ENCODE measurements around the gene MYO15B. TPM values are rescaled to one million over a fixed set of nuclear protein-coding genes. Genes with fewer than 3 reads are reported as not detected.

The MYO15B gene
- total RNA-seq, 2 experiments from 2014 or later = 11.3 to 13.7 TPM

DNA sequence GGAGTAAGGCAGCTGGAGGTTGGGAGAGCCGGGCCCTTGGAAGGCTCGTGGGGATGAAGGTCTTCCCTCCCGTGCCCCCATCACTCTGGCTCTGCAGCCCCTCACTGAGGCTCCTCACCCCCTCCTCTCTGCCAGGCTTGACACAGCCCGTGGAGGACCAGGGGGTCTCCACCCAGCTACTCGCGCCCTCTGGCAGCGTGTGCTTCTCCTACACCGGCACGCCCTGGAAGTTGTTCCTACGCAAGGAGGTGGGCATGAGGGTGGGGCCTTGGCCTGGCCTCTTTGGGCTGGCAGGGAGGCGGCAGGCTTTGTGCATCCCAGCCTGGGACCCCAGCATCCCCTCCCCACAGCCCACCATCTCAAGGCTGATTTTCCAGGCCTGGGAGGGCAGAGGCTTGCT lies 30.1 kb downstream of the MYO15B start:
- Mint-ChIP-seq H3K9me3 (no peaks in the 10 kb centered on the region), H3K4me1 (no peaks in the 10 kb centered on the region), H3K36me3 (ENCODE audit: low read depth) (no peaks in the 10 kb centered on the region), H3K4me3 (no peak overlapping the region), H3K27me3 (no peaks in the 10 kb centered on the region), H3K27ac (no peak overlapping the region)
- ChIA-PET CTCF (interaction anchor here (1.7 kb wide), 1 partner anchor 15 kb away, joined by 10 read pairs; the partner anchor contains the start of gene SMIM5), POLR2A (no interaction called here)
- no peak for DNase-seq

DNA sequence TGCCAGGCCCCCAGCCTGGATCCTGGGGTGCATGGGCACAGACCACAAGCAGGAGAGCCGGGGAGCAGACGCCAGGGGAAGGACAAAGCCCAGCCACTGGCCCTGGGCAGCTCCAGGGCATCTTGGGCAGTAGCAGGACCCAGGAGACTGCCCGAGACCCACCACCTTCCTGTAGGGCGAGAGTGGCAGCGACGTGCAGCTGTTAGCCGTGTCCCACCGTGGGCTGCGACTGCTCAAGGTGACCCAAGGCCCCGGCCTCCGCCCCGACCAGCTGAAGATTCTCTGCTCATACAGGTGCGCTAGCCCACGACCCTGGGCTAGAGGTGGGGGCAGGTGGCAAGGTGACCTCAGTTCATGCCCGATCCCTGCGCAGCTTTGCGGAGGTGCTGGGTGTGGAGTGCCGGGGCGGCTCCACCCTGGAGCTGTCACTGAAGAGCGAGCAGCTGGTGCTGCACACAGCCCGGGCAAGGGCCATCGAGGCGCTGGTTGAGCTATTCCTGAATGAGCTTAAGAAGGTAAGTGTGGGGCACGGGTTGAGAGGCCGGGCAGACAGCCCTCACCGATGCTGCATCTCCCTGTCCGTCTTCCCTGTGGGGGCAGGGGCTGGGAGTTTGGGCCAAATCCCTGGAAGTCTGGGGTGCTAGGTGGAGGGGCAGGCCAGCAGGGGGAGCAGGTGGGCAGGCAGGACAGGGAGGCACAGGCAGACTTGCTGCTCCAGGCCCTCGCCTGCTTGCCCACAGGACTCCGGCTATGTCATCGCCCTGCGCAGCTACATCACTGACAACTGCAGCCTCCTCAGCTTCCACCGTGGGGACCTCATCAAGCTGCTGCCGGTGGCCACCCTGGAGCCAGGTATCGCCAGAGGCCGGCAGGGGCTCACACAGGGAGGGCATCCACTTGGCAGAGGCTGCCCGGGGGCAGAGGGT lies 32.2 kb downstream of the MYO15B start:
- H3K27me3 Mint-ChIP-seq = no peaks in the 10 kb centered on the region

DNA sequence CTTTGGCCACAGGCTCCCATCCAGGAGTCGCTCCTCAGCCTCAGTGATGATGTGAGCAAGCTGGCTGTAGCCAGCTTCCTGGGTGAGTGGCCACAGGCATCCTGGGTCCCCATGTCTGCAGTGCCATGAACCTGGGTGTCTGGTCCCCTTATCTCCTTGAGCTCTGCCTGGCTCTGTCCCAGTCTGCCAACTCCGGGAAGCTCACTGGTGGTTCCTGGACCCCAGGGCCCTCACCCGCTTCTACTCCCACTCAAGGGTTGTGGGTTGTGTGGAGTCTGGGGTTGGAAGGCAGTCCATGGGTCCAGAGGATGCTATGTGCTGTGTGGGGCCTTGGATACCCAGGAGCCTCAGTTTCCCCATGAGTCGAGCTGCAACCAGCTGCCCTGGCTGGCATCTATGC lies 33.9 kb downstream of the MYO15B start:
- Mint-ChIP-seq H3K27me3 (no peaks in the 10 kb centered on the region), H3K4me3 (no peak overlapping the region), H3K9me3 (no peaks in the 10 kb centered on the region), H3K27ac (no peak overlapping the region), H3K4me1 (no peaks in the 10 kb centered on the region), H3K36me3 (ENCODE audit: low read depth) (no peaks in the 10 kb centered on the region)
- DNase-seq = no peak
- ChIA-PET POLR2A (interaction anchor here (1.6 kb wide), 1 partner anchor 134 kb away, joined by 4 read pairs; no protein-coding TSS in a partner anchor), CTCF (interaction anchor here (1.0 to 3.6 kb wide), 5 partner anchors 12 to 132 kb away, joined by 3 to 21 read pairs (median 3); partner anchors contain the start of gene SMIM5)

More for the DNA sequence above, 32.2 kb downstream of the MYO15B start:
- no peak overlapping the region for H3K27ac Mint-ChIP-seq
- H3K4me1 Mint-ChIP-seq = no peaks in the 10 kb centered on the region
- no peak overlapping the region for H3K4me3 Mint-ChIP-seq
- ChIA-PET POLR2A (interaction anchor here (1.6 kb wide), 1 partner anchor 132 kb away, joined by 4 read pairs; no protein-coding TSS in a partner anchor), CTCF (interaction anchor here (0.7 to 3.6 kb wide), 6 partner anchors 10 to 129 kb away, joined by 3 to 21 read pairs (median 4); partner anchors contain the start of gene SMIM5)
- H3K9me3 Mint-ChIP-seq = no peaks in the 10 kb centered on the region
- peak; percentile 29 for DNase-seq
- H3K36me3 Mint-ChIP-seq (ENCODE audit: low read depth) = no peaks in the 10 kb centered on the region

DNA sequence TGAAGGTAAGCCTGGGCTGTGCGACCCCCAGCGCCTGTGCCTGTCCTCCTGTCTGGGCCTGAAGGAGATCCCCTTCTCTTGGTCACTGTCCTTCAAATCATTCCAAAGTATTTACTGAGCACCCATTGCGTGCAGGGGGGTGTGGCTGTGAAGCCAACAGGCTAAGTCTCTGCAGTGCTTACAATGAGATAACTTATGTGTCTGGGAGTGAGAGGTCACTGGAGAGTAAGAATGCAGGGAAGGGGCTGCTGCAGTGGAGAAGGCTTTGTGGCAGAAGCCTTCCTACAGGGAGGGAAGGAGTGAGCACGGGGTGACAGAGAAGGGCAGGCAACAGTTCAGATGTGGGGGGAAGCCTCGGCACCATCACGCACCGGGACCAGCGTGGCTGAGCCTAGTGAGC lies 34.5 kb downstream of the MYO15B start:
- no peaks in the 10 kb centered on the region for H3K4me1 Mint-ChIP-seq
- no peaks in the 10 kb centered on the region for H3K9me3 Mint-ChIP-seq
- POLR2A ChIA-PET = no interaction called here
- CTCF ChIA-PET = interaction anchor here (1.0 to 3.6 kb wide), 4 partner anchors 11 to 131 kb away, joined by 3 to 21 read pairs (median 8); partner anchors contain the start of gene SMIM5
- no peak overlapping the region for H3K4me3 Mint-ChIP-seq
- no peak for DNase-seq
- no peaks in the 10 kb centered on the region for H3K36me3 Mint-ChIP-seq (ENCODE audit: low read depth)
- no peak overlapping the region for H3K27ac Mint-ChIP-seq
- no peaks in the 10 kb centered on the region for H3K27me3 Mint-ChIP-seq

DNA sequence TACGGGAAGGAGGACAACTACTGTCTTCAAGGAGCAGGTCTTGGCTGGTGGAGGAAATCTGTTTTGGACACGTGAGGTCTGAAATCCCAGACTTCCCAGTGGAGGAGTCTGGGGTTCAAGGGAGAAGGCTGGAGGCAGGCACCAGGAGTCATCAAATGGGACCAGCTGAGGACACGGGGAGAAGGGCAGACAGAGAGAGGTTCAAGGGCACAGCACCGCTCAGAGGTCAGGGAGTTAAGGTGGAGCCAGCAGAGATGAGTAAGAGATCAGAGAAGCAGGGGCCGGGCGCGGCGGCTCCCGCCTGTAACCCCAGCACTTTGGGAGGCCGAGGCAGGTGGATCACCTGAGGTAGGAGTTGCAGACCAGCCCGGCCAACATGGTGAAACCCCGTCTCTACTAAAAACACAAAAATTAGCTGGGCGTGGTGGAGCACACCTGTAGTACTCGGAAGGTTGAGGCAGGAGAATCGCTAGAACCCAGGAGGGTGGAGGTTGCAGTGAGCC lies 35.2 kb downstream of the MYO15B start:
- Mint-ChIP-seq H3K27me3 (no peaks in the 10 kb centered on the region), H3K27ac (no peak overlapping the region), H3K4me3 (no peak overlapping the region), H3K9me3 (no peaks in the 10 kb centered on the region), H3K36me3 (ENCODE audit: low read depth) (no peaks in the 10 kb centered on the region), H3K4me1 (no peaks in the 10 kb centered on the region)
- no peak for DNase-seq
- CTCF ChIA-PET = interaction anchor here (1.0 to 3.6 kb wide), 2 partner anchors 11 to 131 kb away, joined by 3 to 23 read pairs; partner anchors contain the start of gene SMIM5
- POLR2A ChIA-PET = interaction anchor here (1.3 kb wide), 1 partner anchor 32 kb away, joined by 4 read pairs; no protein-coding TSS in a partner anchor

DNA sequence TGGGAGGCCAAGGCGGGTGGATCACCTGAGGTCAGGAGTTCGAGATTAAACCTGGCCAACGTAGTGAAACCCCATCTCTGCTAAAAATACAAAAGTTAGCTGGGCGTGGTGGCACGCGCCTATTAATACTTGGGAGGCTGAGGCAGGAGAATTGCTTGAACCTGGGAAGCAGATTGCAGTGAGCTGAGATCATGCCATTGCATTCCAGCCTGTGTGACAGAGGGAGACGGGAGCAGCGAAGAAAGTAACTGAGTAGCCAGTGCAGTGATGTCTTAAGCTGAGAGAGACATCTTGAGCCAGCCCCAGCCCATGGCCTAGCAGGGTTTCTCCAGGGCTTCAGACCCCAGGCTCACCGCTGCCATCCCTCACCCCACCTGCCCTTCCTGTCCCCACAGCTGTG lies 35.8 kb downstream of the MYO15B start:
- no peaks in the 10 kb centered on the region for H3K36me3 Mint-ChIP-seq (ENCODE audit: low read depth)
- H3K9me3 Mint-ChIP-seq = no peaks in the 10 kb centered on the region
- H3K27ac Mint-ChIP-seq = no peak overlapping the region

DNA sequence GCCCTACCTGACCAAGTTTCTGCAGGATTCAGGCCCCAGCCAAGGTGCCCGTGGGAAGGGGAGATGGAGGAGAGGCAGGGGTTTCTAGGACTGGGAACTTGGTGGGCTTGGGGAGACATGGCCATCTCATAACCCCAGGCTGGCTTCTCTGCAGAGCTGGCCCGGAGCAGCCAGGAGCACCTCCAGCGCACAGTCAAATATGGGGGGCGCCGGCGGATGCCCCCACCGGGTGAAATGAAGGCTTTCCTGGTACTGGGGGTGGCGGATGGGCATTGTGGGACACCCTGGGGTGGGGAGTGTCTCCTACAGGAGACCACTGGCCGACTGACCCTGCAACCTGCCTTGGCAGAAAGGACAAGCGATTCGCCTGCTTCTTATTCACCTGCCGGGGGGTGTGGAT lies 36.4 kb downstream of the MYO15B start:
- H3K27ac Mint-ChIP-seq = no peak overlapping the region
- no peaks in the 10 kb centered on the region for H3K36me3 Mint-ChIP-seq (ENCODE audit: low read depth)
- ChIA-PET POLR2A (interaction anchor here (1.3 kb wide), 1 partner anchor 33 kb away, joined by 4 read pairs; no protein-coding TSS in a partner anchor), CTCF (interaction anchor here (0.7 to 3.6 kb wide), 4 partner anchors 10 to 129 kb away, joined by 3 to 23 read pairs (median 3); partner anchors contain the start of gene SMIM5)
- no peaks in the 10 kb centered on the region for H3K9me3 Mint-ChIP-seq
- H3K4me3 Mint-ChIP-seq = no peak overlapping the region
- no peak for DNase-seq
- no peaks in the 10 kb centered on the region for H3K27me3 Mint-ChIP-seq
- no peaks in the 10 kb centered on the region for H3K4me1 Mint-ChIP-seq

More for the DNA sequence above, 35.8 kb downstream of the MYO15B start:
- no peak for DNase-seq
- ChIA-PET POLR2A (interaction anchor here (1.3 kb wide), 1 partner anchor 33 kb away, joined by 4 read pairs; no protein-coding TSS in a partner anchor), CTCF (interaction anchor here (0.7 to 3.6 kb wide), 3 partner anchors 10 to 130 kb away, joined by 3 to 23 read pairs (median 3); partner anchors contain the start of gene SMIM5)
- H3K4me3 Mint-ChIP-seq = no peak overlapping the region
- H3K4me1 Mint-ChIP-seq = no peaks in the 10 kb centered on the region
- no peaks in the 10 kb centered on the region for H3K27me3 Mint-ChIP-seq

DNA sequence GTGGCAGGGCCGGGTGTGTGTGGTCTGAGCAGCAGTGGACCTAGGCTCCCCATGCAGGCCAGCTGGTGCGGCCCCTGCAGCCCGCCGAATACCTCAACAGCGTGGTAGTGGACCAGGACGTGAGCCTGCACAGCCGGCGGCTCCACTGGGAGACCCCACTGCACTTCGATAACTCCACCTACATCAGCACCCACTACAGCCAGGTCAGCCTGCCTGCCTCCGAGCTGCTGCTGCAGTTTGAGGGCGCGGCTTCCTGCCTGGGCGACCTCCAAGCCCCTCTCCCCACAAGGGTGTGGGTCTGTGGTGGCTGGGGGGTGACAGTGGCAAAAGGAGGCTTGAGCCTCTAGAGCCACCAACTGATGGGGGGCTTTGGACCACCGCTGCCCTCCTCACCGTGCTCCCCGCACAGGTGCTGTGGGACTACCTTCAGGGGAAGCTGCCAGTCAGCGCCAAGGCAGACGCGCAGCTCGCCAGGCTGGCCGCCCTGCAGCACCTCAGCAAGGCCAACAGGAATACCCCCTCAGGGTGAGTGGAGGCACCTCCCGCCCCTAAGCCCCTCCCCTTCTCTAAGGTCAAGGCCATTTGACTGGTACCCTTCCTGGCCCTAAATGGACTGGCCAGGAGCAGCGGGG lies 37.2 kb downstream of the MYO15B start:
- no peak overlapping the region for H3K4me3 Mint-ChIP-seq
- CTCF ChIA-PET = interaction anchor here (0.7 to 3.6 kb wide), 5 partner anchors 9 to 127 kb away, joined by 3 to 23 read pairs (median 3); partner anchors contain the start of gene SMIM5

DNA sequence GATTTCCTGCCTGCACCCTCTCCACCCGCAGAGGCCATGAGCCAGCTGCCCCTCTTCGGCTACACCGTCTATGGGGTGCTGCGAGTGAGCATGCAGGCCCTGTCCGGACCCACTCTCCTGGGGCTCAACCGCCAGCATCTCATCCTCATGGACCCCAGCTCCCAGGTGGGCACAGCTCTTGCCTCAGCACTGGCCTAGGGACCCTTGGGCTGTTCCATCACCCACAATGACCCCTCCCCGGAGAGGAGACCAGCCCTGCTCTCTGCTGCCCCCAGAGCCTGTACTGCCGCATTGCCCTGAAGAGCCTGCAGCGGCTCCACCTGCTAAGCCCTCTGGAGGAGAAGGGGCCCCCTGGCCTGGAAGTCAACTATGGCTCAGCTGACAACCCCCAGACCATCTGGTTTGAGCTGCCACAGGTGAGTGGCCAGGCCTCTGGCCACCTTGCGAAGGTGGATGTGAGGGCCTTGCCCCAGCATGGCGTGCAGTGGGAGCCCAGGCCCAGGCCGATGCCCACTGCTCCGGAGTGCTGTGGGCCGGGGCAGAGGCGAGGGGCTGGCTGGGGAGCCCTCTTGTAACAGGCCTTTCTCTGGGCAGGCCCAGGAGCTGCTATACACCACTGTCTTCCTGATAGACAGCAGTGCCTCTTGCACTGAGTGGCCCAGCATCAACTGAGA lies 38.4 kb downstream of the MYO15B start:
- ChIA-PET CTCF (interaction anchor here (1.0 to 3.6 kb wide), 4 partner anchors 8 to 125 kb away, joined by 3 to 23 read pairs (median 3); partner anchors contain the start of gene SMIM5), POLR2A (no interaction called here)
- H3K4me1 Mint-ChIP-seq = no peaks in the 10 kb centered on the region
- no peak overlapping the region for H3K27ac Mint-ChIP-seq
- no peaks in the 10 kb centered on the region for H3K36me3 Mint-ChIP-seq (ENCODE audit: low read depth)
- H3K27me3 Mint-ChIP-seq = no peaks in the 10 kb centered on the region
- no peaks in the 10 kb centered on the region for H3K9me3 Mint-ChIP-seq
- no peak overlapping the region for H3K4me3 Mint-ChIP-seq
- no peak for DNase-seq

More for the DNA sequence above, 37.2 kb downstream of the MYO15B start:
- no peak for DNase-seq
- POLR2A ChIA-PET = no interaction called here
- Mint-ChIP-seq H3K4me1 (no peaks in the 10 kb centered on the region), H3K27me3 (no peaks in the 10 kb centered on the region), H3K9me3 (no peaks in the 10 kb centered on the region), H3K36me3 (ENCODE audit: low read depth) (no peaks in the 10 kb centered on the region), H3K27ac (no peak overlapping the region)

DNA sequence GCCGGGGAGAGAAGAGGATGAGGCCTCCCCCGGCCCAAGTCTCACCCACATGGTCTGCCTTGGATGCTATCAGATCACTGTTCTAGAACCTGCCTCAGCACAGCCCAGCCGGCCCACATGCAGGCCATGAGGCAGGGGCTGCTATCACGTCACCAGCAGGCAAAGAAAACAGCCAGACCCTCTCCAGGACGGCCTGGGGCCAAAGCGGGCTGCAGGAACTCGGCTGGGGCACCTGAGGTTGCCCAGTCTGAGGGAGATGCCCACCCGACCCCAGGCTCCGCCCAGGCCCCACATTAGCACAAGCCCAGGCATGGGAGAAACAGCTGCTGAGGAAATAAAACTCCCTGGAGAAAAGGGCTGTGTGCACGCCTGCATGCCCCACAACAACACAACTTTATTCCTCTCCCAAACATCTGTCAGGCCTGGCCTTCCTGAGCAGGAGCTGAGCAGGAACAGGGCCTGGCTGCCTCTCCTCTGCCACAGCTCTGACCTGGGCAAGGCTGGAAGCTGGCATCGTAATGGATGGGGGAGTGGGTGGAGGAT lies 39.0 kb downstream of the MYO15B start:
- no peaks in the 10 kb centered on the region for H3K27me3 Mint-ChIP-seq
- no peaks in the 10 kb centered on the region for H3K9me3 Mint-ChIP-seq
- ChIA-PET POLR2A (no interaction called here), CTCF (no interaction called here)
- no peaks in the 10 kb centered on the region for H3K36me3 Mint-ChIP-seq (ENCODE audit: low read depth)
- no peak overlapping the region for H3K27ac Mint-ChIP-seq
- no peak for DNase-seq
- no peak overlapping the region for H3K4me3 Mint-ChIP-seq
- no peaks in the 10 kb centered on the region for H3K4me1 Mint-ChIP-seq

DNA sequence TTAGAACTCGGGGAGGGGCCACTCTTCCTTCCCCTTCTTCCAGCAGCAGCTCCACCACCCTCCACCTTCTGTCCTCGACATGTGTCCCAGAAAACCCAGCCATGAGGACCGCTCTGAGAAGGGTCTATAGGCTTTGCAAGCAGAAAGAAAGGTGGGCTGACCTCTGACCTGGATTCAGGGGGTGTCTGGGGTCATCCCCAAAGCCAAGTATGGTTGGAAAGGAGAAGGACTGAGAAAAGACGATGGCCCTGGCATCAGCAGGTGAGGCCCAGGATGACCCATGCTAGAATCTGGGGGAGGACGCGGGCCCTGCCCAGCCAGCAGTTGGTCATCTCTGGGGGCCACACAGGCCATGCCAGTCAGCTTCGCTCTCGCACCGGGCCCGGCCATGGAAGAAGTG lies 39.5 kb downstream of the MYO15B start:
- H3K9me3 Mint-ChIP-seq = no peaks in the 10 kb centered on the region
- H3K4me1 Mint-ChIP-seq = no peaks in the 10 kb centered on the region
- no peak overlapping the region for H3K27ac Mint-ChIP-seq
- H3K4me3 Mint-ChIP-seq = no peak overlapping the region
- no peak for DNase-seq
- H3K36me3 Mint-ChIP-seq (ENCODE audit: low read depth) = no peaks in the 10 kb centered on the region
- POLR2A ChIA-PET = no interaction called here
- CTCF ChIA-PET = no interaction called here
- H3K27me3 Mint-ChIP-seq = no peaks in the 10 kb centered on the region

DNA sequence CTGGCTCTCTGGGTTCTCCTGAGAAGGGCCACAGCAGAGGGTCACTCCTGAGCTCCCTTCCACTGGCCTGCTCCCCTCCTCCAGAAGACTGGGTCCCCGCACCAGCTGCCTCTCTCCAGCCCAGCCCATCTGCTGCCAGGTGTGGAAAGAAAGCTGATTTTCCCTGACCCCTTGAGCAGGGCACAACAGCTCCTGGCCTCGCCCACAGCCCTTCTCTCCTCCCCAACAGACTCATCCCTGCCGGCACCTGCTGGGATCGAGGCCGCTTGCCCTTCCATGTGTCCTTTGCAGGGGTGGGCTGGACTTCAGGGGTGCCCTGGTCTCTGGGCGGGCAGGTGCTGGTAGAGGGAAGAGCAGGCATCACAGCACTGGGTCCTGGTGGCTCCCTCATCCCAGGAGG lies 40.8 kb downstream of the MYO15B start:
- H3K27me3 Mint-ChIP-seq = no peaks in the 10 kb centered on the region
- H3K4me1 Mint-ChIP-seq = no peaks in the 10 kb centered on the region
- no peak overlapping the region for H3K4me3 Mint-ChIP-seq
- no peak for DNase-seq
- no peaks in the 10 kb centered on the region for H3K9me3 Mint-ChIP-seq
- no peaks in the 10 kb centered on the region for H3K36me3 Mint-ChIP-seq (ENCODE audit: low read depth)
- H3K27ac Mint-ChIP-seq = no peak overlapping the region
- POLR2A ChIA-PET = interaction anchor here (1.5 kb wide), 1 partner anchor 125 kb away, joined by 3 read pairs; no protein-coding TSS in a partner anchor
- CTCF ChIA-PET = interaction anchor here (0.8 to 7.7 kb wide), 3 partner anchors 27 to 125 kb away, joined by 3 to 149 read pairs (median 11); no protein-coding TSS in a partner anchor
